ENCODE data around the gene ZNF747.
A peak's percentile ranks its signal among the peaks of the same experiment; 100 is the strongest.
"Not testable (repeated sequence)": the region's sequence is repeated elsewhere in the genome, so short reads cannot be mapped to it uniquely, and the experiment has no call there.

ZNF747 gene

DNA sequence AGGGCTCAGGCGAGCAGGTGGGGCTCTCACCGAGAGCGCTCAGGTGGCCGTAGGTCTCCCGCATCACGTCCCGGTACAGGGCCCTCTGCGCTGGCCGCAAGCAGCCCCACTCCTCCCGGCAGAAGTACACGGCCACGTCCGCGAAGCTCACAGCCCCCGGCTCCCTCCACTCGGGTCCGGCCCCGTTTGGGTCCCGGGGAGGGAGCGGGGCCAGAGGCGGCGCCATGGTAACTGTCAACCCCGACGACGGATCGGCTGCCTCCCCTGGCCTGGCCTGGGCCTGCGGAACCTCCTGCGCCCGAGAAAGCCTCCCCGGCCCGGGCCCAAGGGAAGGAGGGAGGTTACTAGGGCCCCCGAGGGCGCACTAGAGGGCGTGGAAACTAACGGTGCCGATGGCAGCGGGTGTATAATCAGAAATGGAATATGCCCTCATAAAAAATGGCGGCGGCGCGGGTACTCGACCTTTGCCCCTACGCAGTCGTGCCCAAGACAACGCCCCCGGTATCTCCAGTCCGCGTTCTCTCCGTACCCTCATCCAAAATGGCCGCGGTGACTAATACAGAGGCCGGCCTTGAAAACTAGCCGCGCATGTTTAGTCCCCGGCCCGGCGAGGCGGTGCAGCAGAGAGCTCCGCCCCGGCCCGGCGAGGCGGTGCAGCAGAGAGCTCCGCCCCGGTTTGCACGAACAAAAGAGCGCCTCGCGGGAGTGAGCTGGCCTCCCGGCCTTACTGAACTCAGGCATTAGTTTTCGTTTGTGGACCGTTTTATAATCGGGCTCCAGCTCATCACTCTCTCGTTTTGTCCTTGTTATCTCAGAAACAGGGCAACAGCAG, 23.5 kb upstream of the ZNF747 start, which contains the start of gene ZNF764:
TSS of gene ZNF764 (minus strand) at position 418 of the 832 bp plus-strand sequence. CDS start at position 226, 192 bp downstream.
- DNase-seq (ENCODE audit: low read depth) = peak; percentile 90

DNA sequence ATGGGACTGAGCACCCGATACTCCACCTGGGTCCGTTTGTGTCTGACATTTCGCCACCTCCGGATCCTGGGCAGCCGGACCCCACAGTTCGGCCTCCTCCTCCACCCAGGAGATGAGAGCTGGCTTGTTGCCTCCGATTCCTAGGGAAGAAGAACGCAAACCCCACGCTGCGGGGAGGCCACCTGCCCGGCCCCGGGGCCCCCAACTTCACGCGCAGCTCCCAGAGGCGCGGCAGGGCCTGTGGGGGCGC, 23.0 kb upstream of the ZNF747 start:
- DNase-seq (ENCODE audit: low read depth) = no peak

DNA sequence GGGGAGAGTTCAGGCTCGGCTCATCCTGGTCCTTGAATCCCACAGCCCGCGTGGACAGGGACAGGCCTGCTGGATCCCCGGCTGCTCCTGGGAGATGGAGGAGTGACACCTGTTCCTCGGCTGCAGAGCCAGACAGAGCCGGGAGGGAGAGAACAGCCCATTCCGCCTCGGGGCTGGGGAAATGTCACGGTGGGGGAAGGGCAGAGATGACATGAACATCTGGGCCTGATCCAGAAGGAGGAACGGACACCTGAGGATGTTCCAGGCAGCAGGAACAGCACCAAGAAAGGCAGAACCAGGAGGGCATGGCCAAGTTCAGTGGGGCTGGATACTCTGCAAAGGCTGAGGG, 21.4 kb upstream of the ZNF747 start:
- DNase-seq (ENCODE audit: low read depth) = no peak

DNA sequence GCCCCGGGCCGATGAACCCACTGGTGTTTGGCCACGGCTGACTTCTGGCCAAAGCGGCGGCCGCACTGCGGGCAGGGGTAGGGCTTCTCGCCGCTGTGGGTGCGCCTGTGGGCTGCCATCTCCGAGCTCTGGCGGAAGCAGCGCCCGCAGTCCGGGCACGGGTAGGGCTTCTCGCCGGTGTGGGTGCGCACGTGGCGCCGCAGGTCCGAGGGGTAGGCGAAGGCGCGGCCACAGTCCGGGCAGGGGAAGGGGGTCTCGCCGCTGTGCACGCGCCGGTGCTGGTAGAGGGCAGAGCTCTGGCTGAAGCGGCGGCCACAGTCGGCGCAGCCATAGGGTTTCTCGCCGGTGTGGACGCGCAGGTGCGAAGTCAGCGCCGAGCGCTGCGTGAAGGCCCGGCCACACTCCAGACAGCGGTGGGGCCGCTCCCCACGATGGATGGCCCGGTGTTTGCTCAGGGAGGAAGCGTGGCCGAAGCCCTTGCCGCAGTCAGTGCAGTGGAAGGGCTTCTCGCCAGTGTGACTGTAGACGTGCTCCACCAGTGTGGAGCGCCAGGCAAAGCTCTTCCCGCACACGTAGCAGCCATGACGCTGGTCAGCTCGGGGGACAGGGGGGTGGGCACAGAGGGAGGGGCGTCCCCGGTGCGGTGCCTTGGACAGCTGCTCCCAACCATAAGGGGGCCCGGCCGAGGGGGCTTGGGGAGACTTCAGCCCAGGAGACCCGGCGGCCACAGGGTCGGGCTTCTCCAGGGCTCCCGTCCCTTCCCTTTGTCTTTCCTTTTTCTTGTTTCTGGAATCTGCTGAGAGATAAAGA, 20.9 kb upstream of the ZNF747 start:
- no peak for DNase-seq (ENCODE audit: low read depth)

DNA sequence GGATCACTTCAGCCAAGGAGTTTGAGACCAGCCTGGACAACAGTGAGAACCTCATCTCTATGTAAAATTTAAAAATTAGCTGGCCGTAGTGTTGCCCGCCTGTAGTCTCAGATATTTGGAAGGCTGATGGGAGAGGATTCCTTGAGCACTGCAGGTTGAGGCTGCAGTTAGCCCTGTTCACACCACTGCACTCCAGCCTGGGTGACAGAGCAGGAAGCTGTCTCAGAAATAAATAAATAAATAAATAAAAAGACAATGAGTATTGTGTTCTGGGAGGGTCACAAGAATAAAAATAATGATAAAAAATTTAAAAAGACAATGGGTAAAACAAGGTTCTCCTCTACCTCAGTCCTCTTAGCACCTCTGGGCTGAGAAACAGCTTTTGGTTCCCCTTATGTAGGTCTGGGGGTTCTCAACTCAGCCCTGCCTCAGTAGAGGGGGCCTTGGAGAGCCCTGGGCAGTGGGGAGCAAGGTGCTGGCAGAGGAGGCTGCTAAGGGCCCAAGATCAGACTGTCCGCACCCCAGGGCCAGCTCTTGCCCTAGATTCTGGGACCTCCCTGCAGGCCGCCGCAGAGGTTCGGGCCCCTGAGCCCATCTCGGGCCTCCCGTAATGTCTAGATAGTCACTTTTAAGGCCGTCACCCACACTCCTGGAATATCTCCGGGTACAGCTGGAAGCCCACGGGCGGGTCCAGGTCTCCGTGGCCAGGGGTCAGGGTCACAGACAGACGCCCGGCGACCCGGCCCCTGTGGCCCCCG, 20.1 kb upstream of the ZNF747 start:
- DNase-seq (ENCODE audit: low read depth) = no peak

DNA sequence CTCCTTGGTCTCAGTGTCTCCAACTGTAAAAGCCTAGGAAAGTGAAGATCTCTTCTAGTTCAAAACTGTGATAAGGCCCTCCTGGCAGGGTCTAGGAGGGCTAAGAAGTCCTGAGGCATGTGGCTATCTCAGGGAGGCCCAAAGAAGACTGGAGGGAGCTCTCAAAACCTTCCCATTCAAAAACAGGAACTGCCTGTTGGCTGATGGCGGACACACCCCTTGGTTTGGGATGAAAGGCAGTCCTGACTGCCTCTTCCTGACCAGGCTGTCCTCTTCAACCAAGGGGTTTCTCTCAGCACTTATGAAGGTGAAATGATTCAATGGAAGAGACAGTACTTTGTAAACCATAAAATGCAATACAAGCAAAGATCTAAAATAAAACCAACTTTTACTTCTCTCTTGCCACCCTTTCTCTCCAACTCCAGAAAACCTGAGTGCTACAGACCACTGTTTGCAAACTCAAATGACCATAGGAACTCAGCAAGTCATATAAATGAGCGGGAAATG, 18.8 kb upstream of the ZNF747 start:
- DNase-seq (ENCODE audit: low read depth) = no peak

DNA sequence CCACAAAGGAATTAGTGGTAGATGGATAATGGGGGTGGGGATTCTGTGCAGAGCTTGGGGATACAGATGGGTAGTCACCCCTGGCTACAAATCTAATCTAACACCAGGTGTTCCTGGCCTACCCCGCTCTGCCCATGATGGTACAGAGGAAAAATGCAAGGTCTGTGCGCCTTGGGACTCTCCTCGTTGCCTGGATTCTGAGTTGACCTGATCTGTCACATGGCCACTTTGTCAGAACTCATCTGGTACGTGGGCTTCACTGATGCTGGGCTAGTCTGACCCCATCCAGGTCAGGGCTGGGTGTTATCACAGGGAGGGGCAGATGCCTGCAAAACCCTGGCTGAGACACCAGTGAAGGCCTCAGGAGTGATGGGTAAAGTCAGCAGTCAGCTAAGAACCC, 18.3 kb upstream of the ZNF747 start:
- DNase-seq (ENCODE audit: low read depth) = no peak

DNA sequence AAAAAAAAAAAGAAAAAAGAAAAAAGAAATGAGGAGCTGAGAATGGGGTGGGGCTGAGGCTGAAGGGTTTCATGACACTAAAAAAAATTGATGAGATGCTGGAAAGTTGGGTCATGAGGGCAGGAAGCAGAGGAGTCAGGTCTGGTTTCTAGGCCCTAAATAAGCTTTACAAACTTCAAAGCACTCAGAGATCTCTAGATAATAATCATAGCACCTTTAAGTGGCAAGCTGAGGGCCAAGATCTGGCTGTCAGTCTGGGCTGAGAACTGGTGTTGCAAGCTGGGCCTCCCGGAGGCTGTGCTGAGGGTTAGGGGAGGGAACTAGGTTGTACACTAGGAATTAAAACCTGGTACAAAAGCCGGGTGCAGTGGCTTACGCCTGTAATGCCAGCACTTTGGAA, 17.1 kb upstream of the ZNF747 start:
- peak; percentile 43 for DNase-seq (ENCODE audit: low read depth)

DNA sequence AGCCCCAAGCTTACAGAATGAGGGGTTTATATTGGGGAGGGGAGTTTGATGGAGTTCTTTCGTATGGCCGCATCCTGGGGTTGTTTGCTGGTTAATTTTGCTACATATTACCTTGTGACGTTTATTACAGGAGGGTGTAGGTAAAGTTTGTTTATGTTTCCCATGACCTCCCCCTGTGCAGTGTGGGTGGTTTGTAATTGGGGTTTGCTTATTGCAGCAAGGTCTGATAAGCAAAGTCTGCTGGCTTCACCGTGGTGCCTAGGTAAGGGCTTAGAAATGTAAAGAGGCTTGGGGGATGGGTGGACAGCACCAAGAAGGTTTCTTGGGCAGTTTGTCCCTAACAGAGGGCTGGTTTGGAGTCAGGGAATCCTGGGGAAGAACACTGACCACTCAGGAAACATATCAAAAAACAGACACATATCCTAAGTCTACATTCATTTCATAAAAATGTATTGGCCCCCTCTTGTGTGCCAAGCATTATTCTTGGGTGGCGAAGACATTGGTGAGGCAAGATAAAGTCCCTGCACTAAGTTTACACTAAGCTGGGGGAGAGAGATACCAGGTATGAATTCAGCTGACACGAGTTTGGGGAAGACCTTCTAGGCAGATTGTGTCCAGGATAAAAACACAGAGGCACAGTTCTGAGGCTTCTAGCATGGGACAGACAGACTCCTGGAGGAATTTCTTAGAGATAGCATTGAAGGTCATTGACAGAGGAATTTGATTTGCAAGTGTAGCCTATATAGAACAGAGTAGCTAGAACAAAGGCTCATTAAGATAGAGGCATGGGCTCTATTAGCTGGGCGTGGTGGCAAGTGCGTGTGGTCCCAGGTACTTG, 14.0 kb upstream of the ZNF747 start:
- DNase-seq (ENCODE audit: low read depth) = no peak

DNA sequence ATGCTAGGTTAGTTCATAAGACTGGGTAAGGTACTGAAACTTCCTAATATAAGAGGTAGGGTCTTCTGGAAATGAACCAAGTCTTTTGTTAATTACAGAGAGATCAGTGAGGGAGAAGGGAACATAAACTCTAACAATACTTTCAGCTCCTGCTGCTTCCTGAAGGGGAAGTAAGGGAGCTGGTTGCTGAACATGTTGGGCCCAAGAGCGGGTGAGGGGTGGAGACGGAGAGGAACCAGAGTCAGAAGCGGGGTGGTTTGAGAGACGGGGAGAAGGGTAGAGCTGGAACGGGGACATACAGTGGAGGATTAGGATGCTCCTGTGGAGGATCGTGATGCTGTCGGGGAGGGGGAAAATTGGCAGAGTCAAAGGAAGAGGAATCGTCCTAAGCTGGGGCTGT, 11.5 kb upstream of the ZNF747 start:
- no peak for DNase-seq (ENCODE audit: low read depth)

DNA sequence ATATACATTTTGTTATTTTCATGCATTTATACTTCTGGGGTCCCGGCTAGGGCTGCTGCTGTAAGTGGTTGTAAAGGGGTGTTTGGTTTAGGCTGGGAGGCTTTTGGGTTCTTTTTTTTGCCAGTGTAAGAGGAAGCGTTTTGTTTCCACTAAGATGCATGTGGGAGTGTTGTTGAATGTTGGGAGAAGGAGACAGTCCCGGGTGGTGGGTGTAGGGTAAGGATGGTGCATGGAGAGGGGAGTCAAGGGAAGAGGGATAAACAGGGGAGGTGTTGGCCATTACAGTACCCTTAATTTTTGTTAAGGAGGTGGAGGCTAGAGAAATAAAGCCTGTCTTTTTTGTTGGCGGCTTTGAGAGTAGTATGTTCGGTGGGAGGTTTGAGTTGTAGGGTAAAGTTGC, 8.4 kb upstream of the ZNF747 start:
- no peak for DNase-seq (ENCODE audit: low read depth)

DNA sequence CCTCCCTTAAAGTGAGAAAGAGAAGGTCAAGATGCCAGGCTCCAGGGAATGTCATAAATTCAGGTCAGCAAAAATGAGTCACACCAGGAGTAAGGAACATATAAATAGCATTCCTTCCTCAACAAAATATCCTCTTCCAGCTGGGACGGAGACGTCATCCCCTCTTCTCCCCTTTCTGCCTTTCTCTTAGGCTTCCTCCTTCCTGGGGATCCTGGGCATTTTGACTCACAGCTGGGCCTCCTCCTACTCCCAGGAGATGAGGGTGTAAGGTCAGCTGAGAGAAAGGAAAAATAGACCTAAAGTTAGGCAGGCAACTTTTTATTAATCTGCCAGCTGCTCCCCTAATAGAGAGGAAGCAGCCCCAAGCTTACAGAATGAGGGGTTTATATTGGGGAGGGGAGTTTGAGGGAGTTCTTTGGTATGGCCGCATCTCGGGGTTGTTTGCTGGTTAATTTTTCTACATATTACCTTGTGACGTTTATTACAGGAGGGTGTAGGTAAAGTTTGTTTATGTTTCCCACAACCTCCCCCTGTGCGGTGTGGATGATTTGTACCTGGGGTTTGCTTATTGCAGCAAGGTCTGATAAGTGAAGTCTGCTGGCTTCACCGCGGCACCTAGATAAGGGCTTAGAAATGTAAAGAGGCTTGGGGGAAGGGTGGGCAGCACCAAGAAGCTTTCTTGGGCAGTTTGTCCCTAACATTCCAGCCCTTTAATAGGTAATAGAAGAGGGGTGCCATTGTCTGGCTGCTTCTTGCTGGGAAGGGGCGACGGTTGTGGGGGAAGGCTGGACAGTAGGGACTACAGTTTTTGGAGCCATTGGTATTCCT, 7.1 kb upstream of the ZNF747 start:
- no peak for DNase-seq (ENCODE audit: low read depth)

DNA sequence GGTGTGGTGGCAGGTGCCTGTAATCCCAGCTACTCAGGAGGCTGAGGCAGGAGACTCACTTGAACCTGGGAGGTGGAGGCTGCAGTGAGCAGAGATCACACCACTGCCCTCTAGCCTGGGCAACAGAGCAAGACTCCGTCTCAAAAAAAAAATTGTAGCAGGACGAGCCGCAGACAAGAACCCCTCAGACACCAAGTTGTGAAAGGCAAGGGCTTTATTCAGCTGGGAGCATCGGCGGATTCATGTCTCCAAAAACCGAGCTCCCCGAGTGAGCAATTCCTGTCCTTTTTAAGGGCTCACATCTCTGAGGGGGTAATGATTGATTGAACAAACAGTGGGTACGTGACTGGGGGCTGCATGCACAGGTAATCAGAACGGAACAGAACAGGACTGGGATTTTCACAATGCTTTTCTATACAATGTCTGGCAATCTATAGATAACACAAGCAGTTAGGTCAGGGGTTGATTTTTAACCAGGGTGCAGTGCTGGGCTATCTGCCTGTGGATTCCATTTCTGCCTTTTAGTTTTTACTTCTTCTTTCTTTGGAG, 6.3 kb upstream of the ZNF747 start:
- DNase-seq (ENCODE audit: low read depth) = not testable (repeated sequence)

DNA sequence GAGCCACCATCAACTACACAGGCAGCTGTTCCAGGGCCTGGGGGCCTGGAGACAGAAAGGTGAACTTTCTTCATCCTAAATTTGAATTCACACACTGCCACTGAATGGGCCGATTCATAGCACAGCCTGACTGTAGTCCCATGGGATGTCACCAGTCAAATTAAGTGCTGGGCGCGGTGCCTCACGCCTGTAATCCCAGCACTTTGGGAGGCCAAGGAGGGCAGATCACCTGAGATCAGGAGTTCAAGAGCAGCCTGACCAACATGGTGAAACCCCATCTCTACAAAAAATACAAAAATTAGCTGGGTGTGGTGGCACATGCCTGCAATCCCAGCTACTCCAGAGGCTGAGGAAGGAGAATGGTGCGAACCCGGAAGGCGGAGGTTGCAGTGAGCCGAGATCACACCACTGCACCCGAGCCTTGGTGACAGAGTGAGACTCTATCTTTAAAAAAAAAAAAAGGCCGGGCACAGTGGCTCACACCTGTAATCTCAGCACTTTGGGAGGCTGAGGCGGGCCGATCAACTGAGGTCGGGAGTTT, 5.4 kb upstream of the ZNF747 start:
- not testable (repeated sequence) for DNase-seq (ENCODE audit: low read depth)

DNA sequence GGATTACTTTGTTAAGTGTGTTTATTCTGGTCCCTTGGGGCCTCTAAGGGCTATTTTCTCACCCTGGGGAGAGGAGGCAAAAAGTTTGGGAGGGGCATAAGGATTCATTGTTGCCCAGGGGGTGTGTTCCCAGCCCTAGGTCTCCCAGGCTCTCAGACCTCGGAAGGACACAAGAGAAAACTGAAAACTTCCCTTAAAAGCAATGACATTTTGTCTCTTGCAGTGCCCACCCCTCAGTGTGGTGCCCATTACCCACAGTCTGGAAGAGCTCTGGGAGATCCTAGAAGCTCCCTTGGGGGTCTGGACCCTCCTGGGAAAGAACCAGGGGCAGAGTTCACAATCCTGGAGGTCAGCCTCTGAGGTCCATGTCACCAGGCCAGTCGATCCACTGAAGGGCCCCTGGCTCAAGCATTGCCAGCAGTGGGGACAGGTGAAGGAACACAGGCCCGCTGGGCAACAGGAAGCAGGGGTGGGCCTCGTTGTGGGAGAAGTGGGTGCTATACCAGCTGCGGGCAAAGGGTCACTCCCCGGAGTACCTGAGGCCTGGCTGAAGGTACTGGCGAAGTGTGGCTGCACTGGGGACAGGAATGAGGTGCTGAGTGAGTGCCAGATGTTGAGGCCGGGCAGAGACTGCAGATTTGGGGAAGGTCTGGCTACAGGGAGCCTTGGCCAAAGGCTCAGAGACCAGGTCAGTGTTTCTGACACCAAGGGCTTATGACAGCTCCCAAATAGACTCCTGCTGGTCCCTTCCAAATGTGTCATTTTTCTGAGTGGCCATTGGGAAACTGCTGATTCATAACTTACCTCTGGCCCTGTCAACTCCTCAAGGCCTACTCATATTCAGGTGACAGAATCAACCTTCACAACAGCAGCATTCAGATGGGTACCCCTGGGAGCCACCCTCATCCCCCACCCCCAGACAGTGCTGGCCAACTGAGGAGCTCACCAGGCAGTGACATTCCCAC, 4.6 kb upstream of the ZNF747 start:
- DNase-seq (ENCODE audit: low read depth) = no peak

DNA sequence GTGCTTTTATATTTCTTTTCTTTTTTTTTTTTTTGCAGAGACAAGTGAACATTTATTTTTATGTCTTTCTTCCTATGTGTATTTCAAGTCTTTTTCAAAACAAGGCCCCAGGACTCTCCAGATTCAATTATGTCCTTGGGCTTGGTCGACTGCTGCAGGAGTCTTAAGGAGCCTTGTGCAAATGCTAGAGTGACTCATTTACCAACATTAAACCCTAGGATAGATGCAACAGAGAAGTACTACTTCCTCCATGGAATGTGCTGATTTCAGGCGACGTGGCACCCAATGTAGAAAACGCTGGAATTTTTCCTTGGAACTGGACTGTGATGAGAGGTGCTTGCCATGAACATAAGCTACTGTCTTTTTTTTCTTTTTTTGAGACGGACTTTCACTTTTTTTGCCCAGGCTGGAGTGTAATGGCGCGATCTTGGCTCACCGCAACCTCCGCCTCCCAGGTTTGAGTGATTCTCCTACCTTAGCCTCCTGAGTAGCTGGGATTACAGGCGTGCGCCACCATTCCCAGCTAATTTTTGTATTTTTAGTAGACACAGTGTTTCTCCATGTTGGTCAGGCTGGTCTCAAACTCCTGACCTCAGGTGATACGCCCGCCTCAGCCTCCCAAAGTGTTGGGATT, 1.9 kb upstream of the ZNF747 start:
- not testable (repeated sequence) for DNase-seq (ENCODE audit: low read depth)

DNA sequence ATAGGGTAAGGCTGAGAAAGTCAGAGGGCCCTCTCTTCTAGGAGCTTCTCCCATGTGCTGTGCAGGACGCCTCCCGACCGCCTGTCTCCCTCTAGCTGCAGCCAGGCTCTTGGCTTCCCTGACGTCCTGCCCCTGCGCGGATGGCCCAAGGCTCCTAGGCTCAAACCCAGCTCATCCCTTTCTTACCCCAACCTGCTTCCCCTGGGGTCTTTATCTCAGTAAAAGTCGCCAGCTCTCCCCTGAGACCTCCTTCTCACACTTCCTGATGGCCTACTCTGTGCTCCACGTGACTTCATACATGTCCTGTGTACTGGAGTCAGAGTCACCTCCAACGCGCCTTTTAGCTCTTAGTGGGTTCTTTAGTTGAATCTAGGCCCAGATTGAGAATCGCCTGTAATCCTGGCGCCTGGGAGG, 1.1 kb upstream of the ZNF747 start:
- peak; percentile 45 for DNase-seq (ENCODE audit: low read depth)

DNA sequence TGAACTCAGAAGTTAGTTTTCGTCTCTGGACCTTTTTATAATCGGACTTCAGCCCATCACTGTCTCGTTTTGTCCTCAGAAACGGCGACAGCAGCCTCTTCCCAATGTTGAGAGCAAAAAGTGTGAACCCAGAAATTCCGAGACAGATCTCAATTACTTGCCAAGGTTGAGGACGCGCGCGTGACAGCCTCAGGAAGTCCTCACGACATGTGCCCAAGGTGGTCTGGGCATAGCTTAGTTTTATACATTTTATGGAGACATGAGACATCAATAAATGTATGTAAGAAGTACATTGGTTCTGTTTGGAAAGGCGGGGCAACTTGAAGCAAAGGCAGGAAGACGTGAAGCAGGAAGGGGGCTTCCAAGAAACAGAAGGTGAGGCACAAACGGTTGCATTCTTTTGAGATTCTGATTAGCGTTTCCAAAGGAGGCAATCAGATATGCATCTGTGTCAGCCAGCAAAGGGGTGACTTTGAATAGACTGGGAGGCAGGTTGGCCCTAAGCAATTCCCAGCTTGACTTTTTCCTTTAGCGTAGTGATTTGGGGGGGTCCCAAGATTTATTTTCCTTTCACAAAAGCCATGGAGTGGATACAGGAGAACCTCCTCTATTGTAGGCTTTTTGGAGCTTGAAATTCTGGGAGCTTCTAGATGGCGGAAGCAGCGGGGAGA, 583 bp upstream of the ZNF747 start:
- DNase-seq (ENCODE audit: low read depth) = no peak

Data from activated T-cell treated with anti-CD3 and anti-CD28 coated beads for 1 hour (primary cell).